WTC11 (cell line): Measurements from ENCODE around the gene SLC7A14.

ENCODE experiments used
- CREB1 ChIP-seq: sonication (generic); formaldehyde crosslinking; IDR thresholded peaks from 2 replicates; pipeline ENCODE4 v1.8.0; 2023; ENCODE audit warnings: mild to moderate bottlenecking, missing genetic modification reagents
- GRHL2 ChIP-seq: fragments of 250-450 bp; sonication (Bioruptor Pico); IDR thresholded peaks from 2 replicates; pipeline ENCODE4 v1.8.0; 2022; ENCODE audit warnings: mild to moderate bottlenecking, moderate library complexity; ENCODE audit not compliant: insufficient replicate concordance, severe bottlenecking
- JUN ChIP-seq: sonication (generic); formaldehyde crosslinking; IDR thresholded peaks from 2 replicates; pipeline ENCODE4 v1.8.0; 2023; ENCODE audit warnings: mild to moderate bottlenecking, missing genetic modification reagents
- NFATC4 ChIP-seq: fragments of 250-450 bp; sonication (Bioruptor Pico); IDR thresholded peaks from 2 replicates; pipeline ENCODE4 v1.9.0; 2021; ENCODE audit warnings: mild to moderate bottlenecking
- NFE2L1 ChIP-seq: sonication (generic); formaldehyde crosslinking; IDR thresholded peaks from 2 replicates; pipeline ENCODE4 v1.8.1; 2023; ENCODE audit warnings: missing genetic modification reagents
- NR3C1 ChIP-seq: sonication (generic); formaldehyde crosslinking; conservative IDR thresholded peaks from 2 replicates; pipeline ENCODE4 v1.8.1; 2023; ENCODE audit warnings: low read depth, mild to moderate bottlenecking, missing genetic modification reagents
- OVOL2 ChIP-seq: fragments of 250-450 bp; sonication (Bioruptor Pico); IDR thresholded peaks from 2 replicates; pipeline ENCODE4 v1.9.0; 2021; ENCODE audit warnings: mild to moderate bottlenecking, borderline replicate concordance
- TCF7 ChIP-seq: sonication (generic); formaldehyde crosslinking; IDR thresholded peaks from 2 replicates; pipeline ENCODE4 v1.8.0; 2022; ENCODE audit warnings: mild to moderate bottlenecking, low read depth, missing genetic modification reagents, moderate library complexity
- TF ChIP-seq, protein P1 (sequence below): sonication (generic); formaldehyde crosslinking; IDR thresholded peaks from 2 replicates; pipeline ENCODE4 v1.8.1; 2023; ENCODE audit warnings: mild to moderate bottlenecking, missing genetic modification reagents
- TF ChIP-seq, protein P2 (sequence below): fragments of 200-600 bp; IDR thresholded peaks from 2 replicates; pipeline ENCODE4 v1.8.0; 2022; ENCODE audit warnings: antibody characterized with exemption
- TF ChIP-seq, protein P3 (sequence below): sonication (generic); formaldehyde crosslinking; IDR thresholded peaks from 2 replicates; pipeline ENCODE4 v1.8.0; 2022; ENCODE audit warnings: mild to moderate bottlenecking, missing genetic modification reagents
- TF ChIP-seq, protein P4 (sequence below): sonication (generic); formaldehyde crosslinking; IDR thresholded peaks from 2 replicates; pipeline ENCODE4 v1.8.0; 2022; ENCODE audit warnings: mild to moderate bottlenecking, missing genetic modification reagents
- TF ChIP-seq, protein P5 (sequence below): sonication (generic); formaldehyde crosslinking; IDR thresholded peaks from 2 replicates; pipeline ENCODE4 v1.8.1; 2022; ENCODE audit warnings: low read depth, missing genetic modification reagents, borderline replicate concordance
- TF ChIP-seq, protein P6 (sequence below): sonication (generic); formaldehyde crosslinking; conservative IDR thresholded peaks from 2 replicates; pipeline ENCODE4 v1.8.1; 2022; ENCODE audit warnings: mild to moderate bottlenecking, missing genetic modification reagents

DNA sequence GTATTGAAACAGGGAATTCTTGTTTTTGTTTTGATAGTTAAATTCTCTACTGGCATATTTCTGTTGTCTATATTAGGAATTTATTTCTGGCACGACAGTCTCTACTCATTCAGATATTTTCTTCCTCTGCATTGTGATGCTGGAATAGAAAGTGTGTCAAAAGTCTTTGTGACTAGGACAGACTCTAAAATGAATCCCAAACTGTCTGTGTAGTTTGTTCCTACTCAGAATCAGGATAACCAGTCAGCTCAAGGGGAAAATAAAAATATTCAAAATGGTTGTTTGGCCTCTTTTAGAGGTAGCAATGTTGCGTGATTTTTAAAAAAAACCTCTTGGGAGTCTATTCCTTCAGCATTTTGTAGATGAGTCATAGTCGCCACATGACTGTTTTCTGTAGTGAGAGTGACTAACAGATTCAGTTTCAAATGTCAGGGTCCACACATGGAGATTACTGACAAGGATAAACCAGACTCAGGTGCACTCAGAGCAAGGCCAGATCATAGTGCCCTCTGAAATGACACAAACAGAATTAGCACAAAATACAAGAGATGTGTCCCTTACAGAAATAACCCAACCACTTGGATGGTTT, 13.1 kb downstream of the SLC7A14 start:
- TF ChIP-seq TCF7 (CRISPR knock-in tag) (no peak), NFE2L1 (CRISPR knock-in tag) (no peak), GRHL2 (no peak), NFATC4 (CRISPR knock-in tag) (no peak), CREB1 (CRISPR knock-in tag) (no peak), NR3C1 (CRISPR knock-in tag) (no peak), JUN (CRISPR knock-in tag) (no peak), OVOL2 (CRISPR knock-in tag) (no peak)
- TF ChIP-seq, protein P1, sequence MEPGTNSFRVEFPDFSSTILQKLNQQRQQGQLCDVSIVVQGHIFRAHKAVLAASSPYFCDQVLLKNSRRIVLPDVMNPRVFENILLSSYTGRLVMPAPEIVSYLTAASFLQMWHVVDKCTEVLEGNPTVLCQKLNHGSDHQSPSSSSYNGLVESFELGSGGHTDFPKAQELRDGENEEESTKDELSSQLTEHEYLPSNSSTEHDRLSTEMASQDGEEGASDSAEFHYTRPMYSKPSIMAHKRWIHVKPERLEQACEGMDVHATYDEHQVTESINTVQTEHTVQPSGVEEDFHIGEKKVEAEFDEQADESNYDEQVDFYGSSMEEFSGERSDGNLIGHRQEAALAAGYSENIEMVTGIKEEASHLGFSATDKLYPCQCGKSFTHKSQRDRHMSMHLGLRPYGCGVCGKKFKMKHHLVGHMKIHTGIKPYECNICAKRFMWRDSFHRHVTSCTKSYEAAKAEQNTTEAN (CRISPR knock-in tag): no peak
- TF ChIP-seq, protein P2, sequence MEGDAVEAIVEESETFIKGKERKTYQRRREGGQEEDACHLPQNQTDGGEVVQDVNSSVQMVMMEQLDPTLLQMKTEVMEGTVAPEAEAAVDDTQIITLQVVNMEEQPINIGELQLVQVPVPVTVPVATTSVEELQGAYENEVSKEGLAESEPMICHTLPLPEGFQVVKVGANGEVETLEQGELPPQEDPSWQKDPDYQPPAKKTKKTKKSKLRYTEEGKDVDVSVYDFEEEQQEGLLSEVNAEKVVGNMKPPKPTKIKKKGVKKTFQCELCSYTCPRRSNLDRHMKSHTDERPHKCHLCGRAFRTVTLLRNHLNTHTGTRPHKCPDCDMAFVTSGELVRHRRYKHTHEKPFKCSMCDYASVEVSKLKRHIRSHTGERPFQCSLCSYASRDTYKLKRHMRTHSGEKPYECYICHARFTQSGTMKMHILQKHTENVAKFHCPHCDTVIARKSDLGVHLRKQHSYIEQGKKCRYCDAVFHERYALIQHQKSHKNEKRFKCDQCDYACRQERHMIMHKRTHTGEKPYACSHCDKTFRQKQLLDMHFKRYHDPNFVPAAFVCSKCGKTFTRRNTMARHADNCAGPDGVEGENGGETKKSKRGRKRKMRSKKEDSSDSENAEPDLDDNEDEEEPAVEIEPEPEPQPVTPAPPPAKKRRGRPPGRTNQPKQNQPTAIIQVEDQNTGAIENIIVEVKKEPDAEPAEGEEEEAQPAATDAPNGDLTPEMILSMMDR: no peak
- TF ChIP-seq, protein P3, sequence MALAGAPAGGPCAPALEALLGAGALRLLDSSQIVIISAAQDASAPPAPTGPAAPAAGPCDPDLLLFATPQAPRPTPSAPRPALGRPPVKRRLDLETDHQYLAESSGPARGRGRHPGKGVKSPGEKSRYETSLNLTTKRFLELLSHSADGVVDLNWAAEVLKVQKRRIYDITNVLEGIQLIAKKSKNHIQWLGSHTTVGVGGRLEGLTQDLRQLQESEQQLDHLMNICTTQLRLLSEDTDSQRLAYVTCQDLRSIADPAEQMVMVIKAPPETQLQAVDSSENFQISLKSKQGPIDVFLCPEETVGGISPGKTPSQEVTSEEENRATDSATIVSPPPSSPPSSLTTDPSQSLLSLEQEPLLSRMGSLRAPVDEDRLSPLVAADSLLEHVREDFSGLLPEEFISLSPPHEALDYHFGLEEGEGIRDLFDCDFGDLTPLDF (CRISPR knock-in tag): no peak
- TF ChIP-seq, protein P4, sequence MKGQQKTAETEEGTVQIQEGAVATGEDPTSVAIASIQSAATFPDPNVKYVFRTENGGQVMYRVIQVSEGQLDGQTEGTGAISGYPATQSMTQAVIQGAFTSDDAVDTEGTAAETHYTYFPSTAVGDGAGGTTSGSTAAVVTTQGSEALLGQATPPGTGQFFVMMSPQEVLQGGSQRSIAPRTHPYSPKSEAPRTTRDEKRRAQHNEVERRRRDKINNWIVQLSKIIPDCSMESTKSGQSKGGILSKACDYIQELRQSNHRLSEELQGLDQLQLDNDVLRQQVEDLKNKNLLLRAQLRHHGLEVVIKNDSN (CRISPR knock-in tag): no peak
- TF ChIP-seq, protein P5, sequence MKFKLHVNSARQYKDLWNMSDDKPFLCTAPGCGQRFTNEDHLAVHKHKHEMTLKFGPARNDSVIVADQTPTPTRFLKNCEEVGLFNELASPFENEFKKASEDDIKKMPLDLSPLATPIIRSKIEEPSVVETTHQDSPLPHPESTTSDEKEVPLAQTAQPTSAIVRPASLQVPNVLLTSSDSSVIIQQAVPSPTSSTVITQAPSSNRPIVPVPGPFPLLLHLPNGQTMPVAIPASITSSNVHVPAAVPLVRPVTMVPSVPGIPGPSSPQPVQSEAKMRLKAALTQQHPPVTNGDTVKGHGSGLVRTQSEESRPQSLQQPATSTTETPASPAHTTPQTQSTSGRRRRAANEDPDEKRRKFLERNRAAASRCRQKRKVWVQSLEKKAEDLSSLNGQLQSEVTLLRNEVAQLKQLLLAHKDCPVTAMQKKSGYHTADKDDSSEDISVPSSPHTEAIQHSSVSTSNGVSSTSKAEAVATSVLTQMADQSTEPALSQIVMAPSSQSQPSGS (CRISPR knock-in tag): no peak
- TF ChIP-seq, protein P6, sequence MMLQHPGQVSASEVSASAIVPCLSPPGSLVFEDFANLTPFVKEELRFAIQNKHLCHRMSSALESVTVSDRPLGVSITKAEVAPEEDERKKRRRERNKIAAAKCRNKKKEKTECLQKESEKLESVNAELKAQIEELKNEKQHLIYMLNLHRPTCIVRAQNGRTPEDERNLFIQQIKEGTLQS: no peak
